Suprapubic skin (tissue), 4 donors: Measurements from ENCODE around the gene ZNF536. TPM values are rescaled to one million over a fixed set of nuclear protein-coding genes. Genes with fewer than 3 reads are reported as not detected.
A peak's percentile ranks its signal among the peaks of the same experiment; 100 is the strongest.

Experiments
- DNase-seq, 2 donors: peaks; one replicate each; pipeline ENCODE4 v3.0.0-alpha.2; 2019; ENCODE audit warnings: low spot score in 2 of 2
- H3K27ac ChIP-seq: fragments of 200-600 bp; sonication (generic); one replicate; pipeline ENCODE4 v1.5.1; 2019
- H3K27me3 ChIP-seq: fragments of 200-600 bp; sonication (generic); one replicate; pipeline ENCODE4 v1.5.1; 2019
- H3K36me3 ChIP-seq: fragments of 200-600 bp; sonication (generic); one replicate; pipeline ENCODE4 v1.5.1; 2019
- H3K4me1 ChIP-seq: fragments of 200-600 bp; sonication (generic); one replicate; pipeline ENCODE4 v1.5.1; 2019
- H3K4me3 ChIP-seq: fragments of 200-600 bp; sonication (generic); one replicate; pipeline ENCODE4 v1.5.1; 2019; ENCODE audit warnings: mild to moderate bottlenecking
- H3K9me3 ChIP-seq: fragments of 200-600 bp; sonication (generic); one replicate; pipeline ENCODE4 v1.5.1; 2019
- CTCF ChIP-seq, 2 donors: fragments of 200-600 bp in 1 of 2; fragments of 450-650 bp in 1 of 2; sonication (generic) in 1 of 2; IDR thresholded peaks; one replicate each; pipeline ENCODE4 v1.5.1; 2016 to 2019; ENCODE audit warnings: antibody characterized with exemption in 2 of 2, mild to moderate bottlenecking in 1 of 2, moderate library complexity in 1 of 2
- EP300 ChIP-seq: sonication (generic); formaldehyde crosslinking; IDR thresholded peaks from one replicate; pipeline ENCODE4 v1.6.1; 2017; ENCODE audit warnings: antibody characterized with exemption
- POLR2A ChIP-seq, 2 donors: fragments of 450-650 bp; IDR thresholded peaks; one replicate each; pipeline ENCODE4 v1.6.1; 2017; ENCODE audit warnings: antibody characterized with exemption in 2 of 2, mild to moderate bottlenecking in 2 of 2, moderate library complexity in 2 of 2
- POLR2AphosphoS5 ChIP-seq, 3 donors: sonication (generic); formaldehyde crosslinking; IDR thresholded peaks; one replicate each; pipeline ENCODE4 v1.6.1; 2017; ENCODE audit warnings: antibody characterized with exemption in 3 of 3
- WGBS: methylation state at CpG from one replicate; pipeline ENCODE4 v1.1.5; 2018; 5-methylcytosine and 5-hydroxymethylcytosine counted together
- total RNA-seq, 4 donors: library from RNA; depleted of rRNA; stranded (reverse); fragments of >200 nt; gene quantifications; one replicate each; pipeline ENCODE4 v1.1.0, GENCODE V29; 2016

The ZNF536 gene
- total RNA-seq, 4 donors from 2014 or later: 0.10 to 1.5 (median 0.51) TPM

- TF ChIP-seq EP300: no peak
- TF ChIP-seq CTCF (IDR thresholded peaks at IDR 0.05): no peak
- TF ChIP-seq POLR2A (IDR thresholded peaks at IDR 0.05): no peak
- TF ChIP-seq POLR2AphosphoS5 (IDR thresholded peaks at IDR 0.05): no peak
- Histone ChIP-seq H3K27ac (no peak overlapping the region), H3K4me3 (no peak overlapping the region), H3K4me1 (peaks cover 11% of the 10 kb centered on the region), H3K27me3 (peaks cover 69% of the 10 kb centered on the region), H3K36me3 (no peaks in the 10 kb centered on the region), H3K9me3 (no peaks in the 10 kb centered on the region)
- DNase-seq: no peak
- WGBS: 75% methylated on average over 6 of the region's 6 CpGs
Observed at GRCh38 chr19:30371161-30371836, 885 bp upstream of the ZNF536 start.

- TF ChIP-seq CTCF (IDR thresholded peaks at IDR 0.05): no peak
- no peak for TF ChIP-seq POLR2A (IDR thresholded peaks at IDR 0.05)
- no peak for TF ChIP-seq EP300
- no peak for TF ChIP-seq POLR2AphosphoS5 (IDR thresholded peaks at IDR 0.05)
- H3K9me3 ChIP-seq: no peaks in the 10 kb centered on the region
- no peak overlapping the region for H3K27ac ChIP-seq
- no peak overlapping the region for H3K4me3 ChIP-seq
- peak in 1 of 2 donors; percentile 41 for DNase-seq
- H3K36me3 ChIP-seq: no peaks in the 10 kb centered on the region
- 46% methylated on average over 15 of the region's 17 CpGs for WGBS
- peaks cover 11% of the 10 kb centered on the region for H3K4me1 ChIP-seq
- peaks cover 71% of the 10 kb centered on the region for H3K27me3 ChIP-seq
Observed at GRCh38 chr19:30373593-30373992, 1.4 kb downstream of the ZNF536 start.

GRCh38 chr19:30374539-30374864, 2.3 kb downstream of the ZNF536 start:
- peak overlapping the region; percentile 25 for H3K4me3 ChIP-seq

GRCh38 chr19:30374865-30375552, 2.8 kb downstream of the ZNF536 start:
- DNase-seq: peak in 1 of 2 donors; percentile 58
- TF ChIP-seq POLR2AphosphoS5 (IDR thresholded peaks at IDR 0.05) (no peak), CTCF (IDR thresholded peaks at IDR 0.05) (no peak), POLR2A (IDR thresholded peaks at IDR 0.05) (no peak), EP300 (no peak)
- Histone ChIP-seq H3K9me3 (no peaks in the 10 kb centered on the region), H3K4me1 (peaks cover 11% of the 10 kb centered on the region), H3K27me3 (peaks cover 71% of the 10 kb centered on the region), H3K36me3 (no peaks in the 10 kb centered on the region), H3K4me3 (peak overlapping the region; percentile 25), H3K27ac (no peak overlapping the region)
- WGBS: 20% methylated on average over 1 of the region's 85 CpGs

More at GRCh38 chr19:30374539-30374864, 2.3 kb downstream of the ZNF536 start:
- no peak for DNase-seq
- Histone ChIP-seq H3K36me3 (no peaks in the 10 kb centered on the region), H3K4me1 (peaks cover 11% of the 10 kb centered on the region), H3K27me3 (peaks cover 73% of the 10 kb centered on the region), H3K9me3 (no peaks in the 10 kb centered on the region), H3K27ac (no peak overlapping the region)
- 9% methylated on average over 19 of the region's 21 CpGs for WGBS
- TF ChIP-seq EP300 (no peak), POLR2AphosphoS5 (IDR thresholded peaks at IDR 0.05) (no peak), CTCF (IDR thresholded peaks at IDR 0.05) (no peak), POLR2A (IDR thresholded peaks at IDR 0.05) (no peak)

GRCh38 chr19:30375553-30376031, 3.4 kb downstream of the ZNF536 start:
- no peak overlapping the region for H3K27ac ChIP-seq
- H3K27me3 ChIP-seq: peaks cover 66% of the 10 kb centered on the region
- H3K9me3 ChIP-seq: no peaks in the 10 kb centered on the region
- 59% methylated on average over 23 of the region's 23 CpGs for WGBS
- TF ChIP-seq POLR2AphosphoS5 (IDR thresholded peaks at IDR 0.05) (no peak), POLR2A (IDR thresholded peaks at IDR 0.05) (no peak), CTCF (IDR thresholded peaks at IDR 0.05) (no peak)
- no peak overlapping the region for H3K4me3 ChIP-seq
- H3K36me3 ChIP-seq: no peaks in the 10 kb centered on the region
- peak in 1 of 2 donors; percentile 40 for DNase-seq
- peaks cover 11% of the 10 kb centered on the region for H3K4me1 ChIP-seq
